K562 (cell line): Measurements from ENCODE around the gene PI4KA. TPM values are rescaled to one million over a fixed set of nuclear protein-coding genes. Genes with fewer than 3 reads are reported as not detected.

ENCODE experiments used
- BRCA1 ChIP-seq, 2 experiments: fragments of 450-650 bp in 1 of 2; sonication (generic) in 1 of 2; formaldehyde crosslinking in 1 of 2; IDR thresholded peaks; 2 replicates each; pipeline versions ENCODE4 v1.5.0 to v1.6.1; 2017 to 2020; ENCODE audit warnings: mild to moderate bottlenecking in 1 of 2, missing genetic modification reagents in 1 of 2
- CC2D1A ChIP-seq: fragments of 450-650 bp; IDR thresholded peaks from 2 replicates; pipeline ENCODE4 v1.6.1; 2017; ENCODE audit warnings: mild to moderate bottlenecking
- JUNB ChIP-seq: fragments of 450-650 bp; formaldehyde crosslinking; conservative IDR thresholded peaks from 2 replicates; pipeline ENCODE4 v1.4.0; 2020; ENCODE audit warnings: mild to moderate bottlenecking
- RBBP5 ChIP-seq: fragments of 200-600 bp; sonication (generic); IDR thresholded peaks from 2 replicates; pipeline ENCODE4 v1.6.1; 2012; ENCODE audit warnings: borderline replicate concordance, mild to moderate bottlenecking, low read length, control low read depth, inconsistent platforms; ENCODE audit not compliant: insufficient read depth, poor library complexity, severe bottlenecking
- TOE1 ChIP-seq, 2 experiments: fragments of 450-650 bp in 1 of 2; sonication (generic) in 1 of 2; formaldehyde crosslinking in 1 of 2; IDR thresholded peaks; 2 replicates each; pipeline versions ENCODE4 v1.7.1 to v1.8.0; 2016 to 2022; ENCODE audit warnings: borderline replicate concordance in 2 of 2, mild to moderate bottlenecking in 2 of 2, antibody characterized with exemption in 1 of 2, inconsistent platforms in 1 of 2, low read depth in 1 of 2, missing genetic modification reagents in 1 of 2, moderate library complexity in 1 of 2
- YBX1 ChIP-seq: fragments of 450-650 bp; IDR thresholded peaks from 2 replicates; pipeline ENCODE4 v1.7.1; 2016; ENCODE audit warnings: mild to moderate bottlenecking
- ZC3H4 ChIP-seq: sonication (generic); formaldehyde crosslinking; IDR thresholded peaks from 2 replicates; pipeline ENCODE4 v1.9.0; 2021; ENCODE audit warnings: missing genetic modification reagents, borderline replicate concordance
- ZFP1 ChIP-seq: fragments of 450-650 bp; formaldehyde crosslinking; IDR thresholded peaks from 2 replicates; pipeline ENCODE4 v1.4.0; 2020; ENCODE audit warnings: mild to moderate bottlenecking, mixed read lengths
- ZNF146 ChIP-seq: IDR thresholded peaks from one replicate; pipeline ENCODE4 v1.6.1; 2018; ENCODE audit warnings: missing compliant biosample characterization; ENCODE audit not compliant: unreplicated experiment
- ZNF232 ChIP-seq: sonication (generic); formaldehyde crosslinking; IDR thresholded peaks from 2 replicates; pipeline ENCODE4 v1.8.0; 2022; ENCODE audit warnings: mild to moderate bottlenecking, missing genetic modification reagents
- polyA plus RNA-seq, 8 experiments: library from polyadenylated mRNA; depleted of rRNA in 4 of 8; stranded (reverse) in 5 of 8; unstranded in 3 of 8; fragments of >200 nt; fragmentation: Nextera tagmentation in 2 of 8; fragmentation: Illumina TruSeq in 1 of 8; extraction: Ambion mirVana in 2 of 8; extraction: Trizol in 1 of 8; gene quantifications; 2 replicates each; pipeline versions ENCODE4 v1.2.1 to v1.2.3, GENCODE V29; 2011 to 2014; ENCODE audit warnings: inconsistent platforms in 1 of 8, missing spikeins in 1 of 8
- total RNA-seq, 7 experiments: library from RNA; depleted of rRNA in 6 of 7; stranded (reverse); fragments of >200 nt in 6 of 7; fragmentation: Illumina TruSeq in 2 of 7; extraction: Trizol in 2 of 7; gene quantifications; 2 replicates each; pipeline versions ENCODE4 v1.2.1 to v1.2.3, GENCODE V29; 2011 to 2021; ENCODE audit warnings: low replicate concordance in 1 of 7
- TF ChIP-seq, protein P1 (sequence below), 2 experiments: fragments of 250-450 bp in 1 of 2; fragments of 450-650 bp in 1 of 2; sonication (Bioruptor Pico) in 1 of 2; IDR thresholded peaks; 2 replicates each; pipeline versions ENCODE4 v1.6.1 to v1.8.0; 2016 to 2021; ENCODE audit warnings: mild to moderate bottlenecking in 2 of 2, moderate library complexity in 2 of 2, missing compliant biosample characterization in 1 of 2, missing genetic modification characterization in 1 of 2
- TF ChIP-seq, protein P2 (sequence below): fragments of 250-450 bp; sonication (Bioruptor Pico); IDR thresholded peaks from 2 replicates; pipeline ENCODE4 v1.5.0; 2021
- TF ChIP-seq, protein P3 (sequence below), 2 experiments: fragments of 450-650 bp; formaldehyde crosslinking in 1 of 2; IDR thresholded peaks; 2 replicates each; pipeline versions ENCODE4 v1.4.0 to v1.6.1; 2014 to 2020; ENCODE audit warnings: mild to moderate bottlenecking in 2 of 2, borderline replicate concordance in 1 of 2, low read depth in 1 of 2

Gene PI4KA
- total and polyA plus RNA-seq, 9 of the 15 experiments (the other 6 are each of a cell fraction or from before 2014, with no cell fraction given): 7.3 to 187 (median 84.7) TPM

DNA sequence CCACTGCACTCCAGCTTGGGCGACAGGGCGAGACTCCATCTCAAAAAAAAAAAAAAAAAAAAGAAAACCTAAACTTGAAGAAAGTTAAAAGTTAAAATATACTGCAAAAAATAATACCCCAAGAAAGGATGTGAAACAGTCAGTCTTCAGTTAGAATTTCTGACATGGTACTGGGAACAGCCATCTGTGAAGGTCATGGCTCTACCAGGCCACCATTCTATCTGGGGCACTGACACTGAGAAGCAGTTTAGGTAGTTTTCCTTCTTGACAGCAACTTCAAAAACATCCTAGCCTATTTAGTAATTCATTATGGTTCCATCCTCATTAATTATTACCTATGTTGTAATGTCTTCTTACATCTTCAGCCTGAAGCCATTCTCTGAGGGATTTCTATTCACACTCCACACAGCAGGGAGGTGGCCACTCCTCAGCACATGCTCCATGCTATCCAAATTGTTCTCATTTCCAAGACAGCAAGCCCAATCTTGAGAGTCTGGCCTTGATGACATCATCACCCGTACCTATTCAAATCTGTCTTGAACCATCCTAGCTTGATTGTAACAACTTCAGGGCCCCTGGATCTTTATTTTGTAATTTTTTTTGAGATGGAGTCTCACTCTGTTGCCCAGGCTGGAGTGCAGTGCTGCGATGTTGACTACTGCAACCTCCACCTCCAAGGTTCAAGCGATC is 46.5 kb downstream of the PI4KA start (continued):
- TF ChIP-seq, protein P1, sequence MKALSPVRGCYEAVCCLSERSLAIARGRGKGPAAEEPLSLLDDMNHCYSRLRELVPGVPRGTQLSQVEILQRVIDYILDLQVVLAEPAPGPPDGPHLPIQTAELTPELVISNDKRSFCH (CRISPR knock-in tag; IDR thresholded peaks at IDR 0.05): no peak
- TF ChIP-seq, protein P1 (tag; IDR thresholded peaks at IDR 0.05): peak; percentile 31; the same call in 1 of the 2 replicates
- TF ChIP-seq ZFP1 (CRISPR knock-in tag): no peak
- TF ChIP-seq, protein P2, sequence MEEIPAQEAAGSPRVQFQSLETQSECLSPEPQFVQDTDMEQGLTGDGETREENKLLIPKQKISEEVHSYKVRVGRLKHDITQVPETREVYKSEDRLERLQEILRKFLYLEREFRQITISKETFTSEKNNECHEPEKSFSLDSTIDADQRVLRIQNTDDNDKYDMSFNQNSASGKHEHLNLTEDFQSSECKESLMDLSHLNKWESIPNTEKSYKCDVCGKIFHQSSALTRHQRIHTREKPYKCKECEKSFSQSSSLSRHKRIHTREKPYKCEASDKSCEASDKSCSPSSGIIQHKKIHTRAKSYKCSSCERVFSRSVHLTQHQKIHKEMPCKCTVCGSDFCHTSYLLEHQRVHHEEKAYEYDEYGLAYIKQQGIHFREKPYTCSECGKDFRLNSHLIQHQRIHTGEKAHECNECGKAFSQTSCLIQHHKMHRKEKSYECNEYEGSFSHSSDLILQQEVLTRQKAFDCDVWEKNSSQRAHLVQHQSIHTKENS: no peak
- TF ChIP-seq JUNB: peak; percentile 84
- peak; percentile 34; the same call in 1 of the 2 replicates for TF ChIP-seq ZC3H4 (CRISPR knock-in tag)
- TF ChIP-seq, protein P3, sequence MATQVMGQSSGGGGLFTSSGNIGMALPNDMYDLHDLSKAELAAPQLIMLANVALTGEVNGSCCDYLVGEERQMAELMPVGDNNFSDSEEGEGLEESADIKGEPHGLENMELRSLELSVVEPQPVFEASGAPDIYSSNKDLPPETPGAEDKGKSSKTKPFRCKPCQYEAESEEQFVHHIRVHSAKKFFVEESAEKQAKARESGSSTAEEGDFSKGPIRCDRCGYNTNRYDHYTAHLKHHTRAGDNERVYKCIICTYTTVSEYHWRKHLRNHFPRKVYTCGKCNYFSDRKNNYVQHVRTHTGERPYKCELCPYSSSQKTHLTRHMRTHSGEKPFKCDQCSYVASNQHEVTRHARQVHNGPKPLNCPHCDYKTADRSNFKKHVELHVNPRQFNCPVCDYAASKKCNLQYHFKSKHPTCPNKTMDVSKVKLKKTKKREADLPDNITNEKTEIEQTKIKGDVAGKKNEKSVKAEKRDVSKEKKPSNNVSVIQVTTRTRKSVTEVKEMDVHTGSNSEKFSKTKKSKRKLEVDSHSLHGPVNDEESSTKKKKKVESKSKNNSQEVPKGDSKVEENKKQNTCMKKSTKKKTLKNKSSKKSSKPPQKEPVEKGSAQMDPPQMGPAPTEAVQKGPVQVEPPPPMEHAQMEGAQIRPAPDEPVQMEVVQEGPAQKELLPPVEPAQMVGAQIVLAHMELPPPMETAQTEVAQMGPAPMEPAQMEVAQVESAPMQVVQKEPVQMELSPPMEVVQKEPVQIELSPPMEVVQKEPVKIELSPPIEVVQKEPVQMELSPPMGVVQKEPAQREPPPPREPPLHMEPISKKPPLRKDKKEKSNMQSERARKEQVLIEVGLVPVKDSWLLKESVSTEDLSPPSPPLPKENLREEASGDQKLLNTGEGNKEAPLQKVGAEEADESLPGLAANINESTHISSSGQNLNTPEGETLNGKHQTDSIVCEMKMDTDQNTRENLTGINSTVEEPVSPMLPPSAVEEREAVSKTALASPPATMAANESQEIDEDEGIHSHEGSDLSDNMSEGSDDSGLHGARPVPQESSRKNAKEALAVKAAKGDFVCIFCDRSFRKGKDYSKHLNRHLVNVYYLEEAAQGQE (IDR thresholded peaks at IDR 0.05; ENCODE audit: borderline replicate concordance): no peak
- TF ChIP-seq, protein P3 (CRISPR knock-in tag; IDR thresholded peaks at IDR 0.05; ENCODE audit: low read depth): no peak
- no peak for TF ChIP-seq ZNF146 (CRISPR knock-in tag)
- peak; percentile 40 for TF ChIP-seq RBBP5
- TF ChIP-seq BRCA1 (IDR thresholded peaks at IDR 0.05): no peak
- TF ChIP-seq BRCA1 (CRISPR knock-in tag; IDR thresholded peaks at IDR 0.05): no peak
- TF ChIP-seq CC2D1A: no peak
- no peak for TF ChIP-seq YBX1
- 0 out of 2 replicates have a peak, but pooled peaks have one; percentile 24 for TF ChIP-seq ZNF232 (CRISPR knock-in tag)
- no peak for TF ChIP-seq TOE1 (IDR thresholded peaks at IDR 0.05; ENCODE audit: borderline replicate concordance)
- TF ChIP-seq TOE1 (CRISPR knock-in tag; IDR thresholded peaks at IDR 0.05; ENCODE audit: borderline replicate concordance, low read depth): 0 out of 2 replicates have a peak, but pooled peaks have one; percentile 25
